Left lung (tissue), 14 donors: ENCODE results near the gene FAM153A. TPM values are rescaled to one million over a fixed set of nuclear protein-coding genes. Genes with fewer than 3 reads are reported as not detected.
"Not testable (repeated sequence)": the region's sequence is repeated elsewhere in the genome, so short reads cannot be mapped to it uniquely, and the experiment has no call there.

Source experiments
- ATAC-seq: fragments of 200-7000 bp; cut with Tn5 transposase; one replicate; pipeline ENCODE4 v1.9.1; 2020; ENCODE audit warnings: moderate library complexity
- DNase-seq, 4 donors: peaks; one replicate each; pipeline ENCODE4 v3.0.0-alpha.2; 2013 to 2020
- H3K27ac ChIP-seq, 2 donors: fragments of 200-600 bp; sonication (generic) in 1 of 2; one replicate each; pipeline versions ENCODE4 v1.5.0 to v1.8.0; 2020 to 2021
- H3K27me3 ChIP-seq, 2 donors: fragments of 200-600 bp; sonication (generic) in 1 of 2; one replicate each; pipeline versions ENCODE4 v1.5.0 to v1.8.0; 2020 to 2021
- H3K36me3 ChIP-seq, 2 donors: fragments of 200-600 bp; sonication (generic) in 1 of 2; one replicate each; pipeline versions ENCODE4 v1.5.0 to v1.8.0; 2020 to 2021
- H3K4me1 ChIP-seq, 2 donors: fragments of 200-600 bp; one replicate each; pipeline ENCODE4 v1.8.0; 2021
- H3K4me3 ChIP-seq, 2 donors: fragments of 200-600 bp; sonication (generic) in 1 of 2; one replicate each; pipeline versions ENCODE4 v1.5.0 to v1.8.0; 2020 to 2021; ENCODE audit warnings: mild to moderate bottlenecking in 1 of 2
- H3K9me3 ChIP-seq, 2 donors: fragments of 200-600 bp; sonication (generic) in 1 of 2; one replicate each; pipeline versions ENCODE4 v1.5.0 to v1.8.0; 2020 to 2021
- intact Hi-C, 2 donors: fragments of 100-400 bp; cut with DNase I; formaldehyde crosslinking; loops; one replicate each; pipeline versions ENCODE4 v1.11.2 to v1.14.2; 2022
- long read RNA-seq, 12 donors: library from polyadenylated mRNA in 2 of 12; unstranded in 2 of 12; transcript quantifications; one replicate each; pipeline ENCODE4 v2.0.0 and lab custom pipeline, GENCODE V29; 2019 to 2026
- polyA plus RNA-seq, 6 donors: library from polyadenylated mRNA; unstranded; fragments of 120-200 nt; gene quantifications; one replicate each; pipeline ENCODE4 v1.2.1, GENCODE V29; 2013; ENCODE audit not compliant: insufficient read length in 6 of 6
- total RNA-seq, 2 donors: library from RNA; stranded (reverse); fragmentation: NEBNext Ultra II Directional; extraction: Animal tissue kit (Norgen Biotek cat#: 25700); gene quantifications; one replicate each; pipeline ENCODE4 v1.2.1, GENCODE V29; 2021
- donor health status: DM: no; HTN: yes; CAD: no.
- donor health status: DM: no; HTN: no; CAD: no.

FAM153A gene
- total RNA-seq, result 1 to 10 TPM; 1.1 to 3.7 TPM
- under 1 TPM in 5 of 6 donors, not detected in 1; 0.25 to 0.59 (median 0.35) TPM for polyA plus RNA-seq
- long read RNA-seq, donor 1, result 0 reads
- long read RNA-seq, donor 2, partial matches to known transcripts, result 9 of 16 reads
- long read RNA-seq, donor 2, other reads (novel, unspliced or antisense), result 7 of 16 reads
- long read RNA-seq, donor 3, result 0 reads
- long read RNA-seq, donor 4, partial matches to known transcripts, result 1 of 1 reads
- long read RNA-seq, donor 4, other reads (novel, unspliced or antisense), result 0 of 1 reads
- long read RNA-seq, donor 5, result 0 reads
- long read RNA-seq, donor 6, result 0 reads
- long read RNA-seq, donor 7, result 0 reads
- long read RNA-seq, donor 8, result 0 reads
- long read RNA-seq, donor 9, result 0 reads
- long read RNA-seq, donor 10, result 0 reads
- long read RNA-seq, donor 11, result 0 reads
- long read RNA-seq, donor 12, result 0 reads

GRCh38 chr5:177782792-177783633 lies at the start of gene FAM153A:
FAM153A (minus strand) TSS chr5:177782899.
- DNase-seq, H3K27ac ChIP-seq, H3K27me3 ChIP-seq, intact Hi-C loops, H3K36me3 ChIP-seq, H3K4me1 ChIP-seq, H3K9me3 ChIP-seq, H3K4me3 ChIP-seq: not testable (repeated sequence)
- peak; percentile 83 for ATAC-seq

- intact Hi-C loops, H3K36me3 ChIP-seq, H3K4me1 ChIP-seq, H3K27me3 ChIP-seq, H3K27ac ChIP-seq, ATAC-seq, H3K4me3 ChIP-seq, H3K9me3 ChIP-seq, DNase-seq: not testable (repeated sequence)
These were observed 49.6 kb upstream of the FAM153A start for GRCh38 chr5:177832287-177832686.

GRCh38 chr5:177826073-177826472 lies 43.4 kb upstream of the FAM153A start:
- intact Hi-C loops, H3K4me3 ChIP-seq, H3K27ac ChIP-seq, H3K4me1 ChIP-seq, H3K36me3 ChIP-seq, DNase-seq, H3K27me3 ChIP-seq, H3K9me3 ChIP-seq, ATAC-seq: not testable (repeated sequence)

- ATAC-seq, result not testable (repeated sequence)
These were observed 42.1 kb upstream of the FAM153A start for GRCh38 chr5:177824776-177825175.

GRCh38 chr5:177822489-177822888 lies 39.8 kb upstream of the FAM153A start:
- H3K4me1 ChIP-seq, ATAC-seq, DNase-seq, H3K27me3 ChIP-seq, H3K27ac ChIP-seq, H3K36me3 ChIP-seq, H3K4me3 ChIP-seq, intact Hi-C loops, H3K9me3 ChIP-seq: not testable (repeated sequence)

More at GRCh38 chr5:177824776-177825175, 42.1 kb upstream of the FAM153A start:
- DNase-seq, H3K27me3 ChIP-seq, H3K9me3 ChIP-seq, H3K27ac ChIP-seq, H3K36me3 ChIP-seq, H3K4me1 ChIP-seq, intact Hi-C loops, H3K4me3 ChIP-seq: not testable (repeated sequence)

- H3K4me1 ChIP-seq, H3K27me3 ChIP-seq, H3K27ac ChIP-seq, H3K9me3 ChIP-seq, intact Hi-C loops, H3K4me3 ChIP-seq, ATAC-seq, DNase-seq, H3K36me3 ChIP-seq: not testable (repeated sequence)
These were observed 37.0 kb upstream of the FAM153A start for GRCh38 chr5:177819664-177820063.

- ATAC-seq, H3K27me3 ChIP-seq, intact Hi-C loops, H3K27ac ChIP-seq, H3K9me3 ChIP-seq, H3K4me1 ChIP-seq, H3K4me3 ChIP-seq, H3K36me3 ChIP-seq, DNase-seq: not testable (repeated sequence)
These were observed 30.2 kb upstream of the FAM153A start for GRCh38 chr5:177812814-177813425.

GRCh38 chr5:177812160-177812743 lies 29.6 kb upstream of the FAM153A start:
- DNase-seq, H3K27me3 ChIP-seq, ATAC-seq, H3K9me3 ChIP-seq, H3K27ac ChIP-seq, intact Hi-C loops, H3K36me3 ChIP-seq, H3K4me1 ChIP-seq, H3K4me3 ChIP-seq: not testable (repeated sequence)

GRCh38 chr5:177809209-177809913 lies 26.7 kb upstream of the FAM153A start:
- H3K36me3 ChIP-seq, H3K27ac ChIP-seq, intact Hi-C loops, H3K9me3 ChIP-seq, H3K27me3 ChIP-seq, H3K4me1 ChIP-seq, H3K4me3 ChIP-seq, DNase-seq: not testable (repeated sequence)
- ATAC-seq, result peak; percentile 71

- ATAC-seq, H3K4me1 ChIP-seq, H3K36me3 ChIP-seq, H3K27ac ChIP-seq, H3K9me3 ChIP-seq, H3K4me3 ChIP-seq, H3K27me3 ChIP-seq, DNase-seq, intact Hi-C loops: not testable (repeated sequence)
These were observed 25.7 kb upstream of the FAM153A start for GRCh38 chr5:177808420-177808819.

GRCh38 chr5:177807265-177807664 lies 24.6 kb upstream of the FAM153A start:
- H3K4me3 ChIP-seq, intact Hi-C loops: not testable (repeated sequence)

GRCh38 chr5:177801427-177801826 lies 18.7 kb upstream of the FAM153A start:
- H3K4me3 ChIP-seq, DNase-seq, H3K27ac ChIP-seq, H3K4me1 ChIP-seq, intact Hi-C loops, H3K36me3 ChIP-seq, ATAC-seq, H3K27me3 ChIP-seq, H3K9me3 ChIP-seq: not testable (repeated sequence)

More at GRCh38 chr5:177807265-177807664, 24.6 kb upstream of the FAM153A start:
- H3K27ac ChIP-seq, DNase-seq, H3K9me3 ChIP-seq, H3K36me3 ChIP-seq, H3K4me1 ChIP-seq, ATAC-seq, H3K27me3 ChIP-seq: not testable (repeated sequence)
